ENCODE data around the gene TMC7.

Gene TMC7

GRCh38 chr16:18958621-18959029, 25.1 kb upstream of the TMC7 start (continued):
- TF ChIP-seq, protein P1, sequence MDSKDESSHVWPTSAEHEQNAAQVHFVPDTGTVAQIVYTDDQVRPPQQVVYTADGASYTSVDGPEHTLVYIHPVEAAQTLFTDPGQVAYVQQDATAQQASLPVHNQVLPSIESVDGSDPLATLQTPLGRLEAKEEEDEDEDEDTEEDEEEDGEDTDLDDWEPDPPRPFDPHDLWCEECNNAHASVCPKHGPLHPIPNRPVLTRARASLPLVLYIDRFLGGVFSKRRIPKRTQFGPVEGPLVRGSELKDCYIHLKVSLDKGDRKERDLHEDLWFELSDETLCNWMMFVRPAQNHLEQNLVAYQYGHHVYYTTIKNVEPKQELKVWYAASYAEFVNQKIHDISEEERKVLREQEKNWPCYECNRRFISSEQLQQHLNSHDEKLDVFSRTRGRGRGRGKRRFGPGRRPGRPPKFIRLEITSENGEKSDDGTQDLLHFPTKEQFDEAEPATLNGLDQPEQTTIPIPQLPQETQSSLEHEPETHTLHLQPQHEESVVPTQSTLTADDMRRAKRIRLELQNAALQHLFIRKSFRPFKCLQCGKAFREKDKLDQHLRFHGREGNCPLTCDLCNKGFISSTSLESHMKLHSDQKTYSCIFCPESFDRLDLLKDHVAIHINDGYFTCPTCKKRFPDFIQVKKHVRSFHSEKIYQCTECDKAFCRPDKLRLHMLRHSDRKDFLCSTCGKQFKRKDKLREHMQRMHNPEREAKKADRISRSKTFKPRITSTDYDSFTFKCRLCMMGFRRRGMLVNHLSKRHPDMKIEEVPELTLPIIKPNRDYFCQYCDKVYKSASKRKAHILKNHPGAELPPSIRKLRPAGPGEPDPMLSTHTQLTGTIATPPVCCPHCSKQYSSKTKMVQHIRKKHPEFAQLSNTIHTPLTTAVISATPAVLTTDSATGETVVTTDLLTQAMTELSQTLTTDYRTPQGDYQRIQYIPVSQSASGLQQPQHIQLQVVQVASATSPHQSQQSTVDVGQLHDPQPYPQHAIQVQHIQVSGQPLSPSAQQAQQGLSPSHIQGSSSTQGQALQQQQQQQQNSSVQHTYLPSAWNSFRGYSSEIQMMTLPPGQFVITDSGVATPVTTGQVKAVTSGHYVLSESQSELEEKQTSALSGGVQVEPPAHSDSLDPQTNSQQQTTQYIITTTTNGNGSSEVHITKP (tag by site-specific recombination; IDR thresholded peaks at IDR 0.05), result peak; percentile 89
- TF ChIP-seq ZNF266 (tag by site-specific recombination; IDR thresholded peaks at IDR 0.05; ENCODE audit: low read depth) (no peak), ZNF529 (tag by site-specific recombination; IDR thresholded peaks at IDR 0.05; ENCODE audit: insufficient replicate concordance) (no peak), ZNF350 (tag by site-specific recombination; IDR thresholded peaks at IDR 0.05) (no peak), SP2 (tag by site-specific recombination; IDR thresholded peaks at IDR 0.05) (peak; percentile 21; the same call in 1 of the 2 replicates), PRDM6 (tag by site-specific recombination; IDR thresholded peaks at IDR 0.05) (peak; percentile 63)
- TF ChIP-seq, protein P2, sequence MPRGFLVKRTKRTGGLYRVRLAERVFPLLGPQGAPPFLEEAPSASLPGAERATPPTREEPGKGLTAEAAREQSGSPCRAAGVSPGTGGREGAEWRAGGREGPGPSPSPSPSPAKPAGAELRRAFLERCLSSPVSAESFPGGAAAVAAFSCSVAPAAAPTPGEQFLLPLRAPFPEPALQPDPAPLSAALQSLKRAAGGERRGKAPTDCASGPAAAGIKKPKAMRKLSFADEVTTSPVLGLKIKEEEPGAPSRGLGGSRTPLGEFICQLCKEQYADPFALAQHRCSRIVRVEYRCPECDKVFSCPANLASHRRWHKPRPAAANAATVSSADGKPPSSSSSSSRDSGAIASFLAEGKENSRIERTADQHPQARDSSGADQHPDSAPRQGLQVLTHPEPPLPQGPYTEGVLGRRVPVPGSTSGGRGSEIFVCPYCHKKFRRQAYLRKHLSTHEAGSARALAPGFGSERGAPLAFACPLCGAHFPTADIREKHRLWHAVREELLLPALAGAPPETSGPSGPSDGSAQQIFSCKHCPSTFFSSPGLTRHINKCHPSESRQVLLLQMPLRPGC (tag by site-specific recombination; IDR thresholded peaks at IDR 0.05), result peak; percentile 64

DNA sequence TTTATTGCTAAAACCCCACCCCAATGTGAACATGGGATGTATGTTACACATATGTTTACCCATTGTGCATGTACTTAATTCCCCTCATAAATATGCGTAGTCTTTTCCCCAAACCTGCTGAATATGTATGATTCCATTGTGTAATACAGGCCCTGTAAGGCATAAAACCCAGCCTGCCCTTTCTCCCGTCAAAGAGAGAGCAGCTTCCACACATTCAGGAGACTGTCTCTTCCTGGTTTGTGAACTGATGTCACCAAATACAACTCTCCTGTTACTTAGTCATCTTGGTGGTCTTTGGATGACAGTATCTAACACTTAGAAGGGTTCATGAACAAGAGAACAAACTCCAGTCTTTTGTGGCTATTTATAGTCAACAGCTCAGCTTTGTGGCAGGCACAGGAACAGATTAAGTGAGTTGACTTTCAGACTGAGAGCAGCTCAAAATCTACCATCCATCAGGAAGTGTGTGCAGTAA, 24.7 kb upstream of the TMC7 start:
- Histone ChIP-seq H3K27ac (ENCODE audit: extremely low read depth, low read depth, low read length) (no peak overlapping the region), H3K4me1 (ENCODE audit: control insufficient read depth, insufficient read depth, low read length) (peaks cover 6% of the 10 kb centered on the region; the same call in 1 of the 2 replicates), H3K4me3 (ENCODE audit: low read depth, low read length) (no peak overlapping the region), H3K9me3 (ENCODE audit: control insufficient read depth, insufficient read depth, low read depth, low read length) (no peaks in the 10 kb centered on the region), H3K36me3 (ENCODE audit: control insufficient read depth in 2 of 2, insufficient read depth in 1 of 2, low read length in 2 of 2) (no peaks in the 10 kb centered on the region)
- ChIA-PET CTCF (interaction anchor here (0.6 to 3.2 kb wide), 5 partner anchors 10 to 600 kb away, joined by 3 to 14 read pairs (median 5); partner anchors contain the start of gene TMC7), POLR2A (interaction anchor here (1.2 to 2.2 kb wide), 3 partner anchors 108 to 169 kb away, joined by 3 to 13 read pairs (median 8); partner anchors contain the start of genes ARL6IP1, COQ7 and RPS15A)
- TF ChIP-seq ZBTB17 (tag by site-specific recombination; IDR thresholded peaks at IDR 0.05), result 0 out of 2 replicates have a peak, but pooled peaks have one; percentile 30
- TF ChIP-seq SALL2 (tag by site-specific recombination; IDR thresholded peaks at IDR 0.05; ENCODE audit: borderline replicate concordance), result no peak
- TF ChIP-seq TCF7L2 (IDR thresholded peaks at IDR 0.05; ENCODE audit: borderline replicate concordance, low read depth, low read length), result no peak
- no peak for TF ChIP-seq ZNF623 (tag by site-specific recombination; IDR thresholded peaks at IDR 0.05)
- no peak for TF ChIP-seq ZNF530 (tag by site-specific recombination; IDR thresholded peaks at IDR 0.05; ENCODE audit: low read depth)
- TF ChIP-seq ZFHX2 (tag by site-specific recombination; conservative IDR thresholded peaks at IDR 0.05), result no peak
- TF ChIP-seq, protein P3, sequence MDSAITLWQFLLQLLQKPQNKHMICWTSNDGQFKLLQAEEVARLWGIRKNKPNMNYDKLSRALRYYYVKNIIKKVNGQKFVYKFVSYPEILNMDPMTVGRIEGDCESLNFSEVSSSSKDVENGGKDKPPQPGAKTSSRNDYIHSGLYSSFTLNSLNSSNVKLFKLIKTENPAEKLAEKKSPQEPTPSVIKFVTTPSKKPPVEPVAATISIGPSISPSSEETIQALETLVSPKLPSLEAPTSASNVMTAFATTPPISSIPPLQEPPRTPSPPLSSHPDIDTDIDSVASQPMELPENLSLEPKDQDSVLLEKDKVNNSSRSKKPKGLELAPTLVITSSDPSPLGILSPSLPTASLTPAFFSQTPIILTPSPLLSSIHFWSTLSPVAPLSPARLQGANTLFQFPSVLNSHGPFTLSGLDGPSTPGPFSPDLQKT (IDR thresholded peaks at IDR 0.05; ENCODE audit: borderline replicate concordance, low read depth, low read length), result no peak
- TF ChIP-seq PRDM1 (tag by site-specific recombination; IDR thresholded peaks at IDR 0.05), result peak; percentile 48; the same call in 1 of the 2 replicates
- TF ChIP-seq, protein P4, sequence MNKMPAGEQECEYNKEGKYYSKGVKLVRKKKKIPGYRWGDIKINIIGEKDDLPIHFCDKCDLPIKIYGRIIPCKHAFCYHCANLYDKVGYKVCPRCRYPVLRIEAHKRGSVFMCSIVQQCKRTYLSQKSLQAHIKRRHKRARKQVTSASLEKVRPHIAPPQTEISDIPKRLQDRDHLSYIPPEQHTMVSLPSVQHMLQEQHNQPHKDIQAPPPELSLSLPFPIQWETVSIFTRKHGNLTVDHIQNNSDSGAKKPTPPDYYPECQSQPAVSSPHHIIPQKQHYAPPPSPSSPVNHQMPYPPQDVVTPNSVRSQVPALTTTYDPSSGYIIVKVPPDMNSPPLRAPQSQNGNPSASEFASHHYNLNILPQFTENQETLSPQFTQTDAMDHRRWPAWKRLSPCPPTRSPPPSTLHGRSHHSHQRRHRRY (tag by site-specific recombination; IDR thresholded peaks at IDR 0.05), result no peak
- TF ChIP-seq ZNF404 (tag by site-specific recombination; IDR thresholded peaks at IDR 0.05), result no peak
- no peak for TF ChIP-seq ZNF658 (tag by site-specific recombination; IDR thresholded peaks at IDR 0.05)
- TF ChIP-seq ZNF211 (tag by site-specific recombination; IDR thresholded peaks at IDR 0.05; ENCODE audit: low read depth), result no peak
- TF ChIP-seq ZNF23 (tag by site-specific recombination; IDR thresholded peaks at IDR 0.05; ENCODE audit: borderline replicate concordance), result no peak
- TF ChIP-seq BCL6B (tag by site-specific recombination; IDR thresholded peaks at IDR 0.05), result no peak
- TF ChIP-seq ZNF529 (tag by site-specific recombination; IDR thresholded peaks at IDR 0.05; ENCODE audit: insufficient replicate concordance), result no peak

Measured in HEK293 (cell line).